IMR-90 (cell line): ENCODE measurements around the gene TRIM25. TPM values are rescaled to one million over a fixed set of nuclear protein-coding genes. Genes with fewer than 3 reads are reported as not detected.

Experiments
- ATAC-seq: fragments of 200-7000 bp; cut with Tn5 transposase; 2 replicates; pipeline ENCODE4 v1.9.1; 2020; ENCODE audit warnings: low read depth, mild to moderate bottlenecking, moderate library complexity
- BruUV-seq: library from RNA; stranded (reverse); fragments of 400-500 nt; replicated peaks from 2 replicates; lab custom pipeline; 2021; lab: Mats Ljungman, UMichigan
- CTCF ChIA-PET: fragments of 300-600 bp; formaldehyde crosslinking; extraction: SDS; loops from one replicate; lab custom pipeline; 2021; ENCODE audit warnings: antibody characterized with exemption; lab: Yijun Ruan, JAX
- POLR2A ChIA-PET: fragments of 300-600 bp; sonication (Branson Sonifier 250); formaldehyde crosslinking; loops from one replicate; lab custom pipeline; 2022; ENCODE audit warnings: antibody characterized with exemption; ENCODE audit not compliant: unreplicated experiment; lab: Charles Lee
- DNase-seq: peaks from one replicate; pipeline ENCODE4 v3.0.0; 2013
- H2AFZ ChIP-seq: replicated peaks from 2 replicates; pipeline ENCODE3; 2013; ENCODE audit warnings: low read length, mild to moderate bottlenecking; ENCODE audit not compliant: poor library complexity
- H2AK5ac ChIP-seq: 2 replicates; pipeline ENCODE4 v1.6.1; 2013; ENCODE audit warnings: low read depth, low read length, inconsistent platforms
- H2AK9ac ChIP-seq: replicated peaks from 2 replicates; pipeline ENCODE3; 2013; ENCODE audit warnings: mild to moderate bottlenecking, low read depth, low read length, moderate library complexity; ENCODE audit not compliant: poor library complexity
- H2BK120ac ChIP-seq: 2 replicates; pipeline ENCODE4 v1.6.1; 2013; ENCODE audit warnings: low read depth, low read length, inconsistent platforms
- H2BK15ac ChIP-seq: 3 replicates; pipeline ENCODE4 v1.6.1; 2013; ENCODE audit warnings: low read depth, low read length, inconsistent platforms
- H2BK20ac ChIP-seq: 2 replicates; pipeline ENCODE4 v1.6.1; 2013; ENCODE audit warnings: low read depth, mild to moderate bottlenecking, inconsistent platforms, low read length, moderate library complexity
- H2BK5ac ChIP-seq: 2 replicates; pipeline ENCODE4 v1.6.1; 2013; ENCODE audit warnings: mild to moderate bottlenecking, low read depth, low read length, inconsistent platforms; ENCODE audit not compliant: poor library complexity, severe bottlenecking
- H3K14ac ChIP-seq: replicated peaks from 2 replicates; pipeline ENCODE4 v1.6.1; 2013; ENCODE audit warnings: low read depth, low read length, inconsistent platforms
- H3K18ac ChIP-seq: 2 replicates; pipeline ENCODE4 v1.6.1; 2013; ENCODE audit warnings: low read depth, low read length, control low read depth
- H3K23ac ChIP-seq: 2 replicates; pipeline ENCODE4 v1.6.1; 2013; ENCODE audit warnings: low read depth, low read length, inconsistent platforms
- H3K27ac ChIP-seq: 2 replicates; pipeline ENCODE4 v1.5.1; 2013; ENCODE audit warnings: mild to moderate bottlenecking, control low read depth, low read length; ENCODE audit not compliant: insufficient read depth
- H3K27me3 ChIP-seq: 2 replicates; pipeline ENCODE4 v1.6.1; 2013; ENCODE audit warnings: low read length; ENCODE audit not compliant: control insufficient read depth, insufficient read depth
- H3K36me3 ChIP-seq: 2 replicates; pipeline ENCODE4 v1.6.1; 2013; ENCODE audit warnings: low read length, mixed read lengths; ENCODE audit not compliant: control insufficient read depth, insufficient read depth
- H3K4ac ChIP-seq: 2 replicates; pipeline ENCODE4 v1.6.1; 2013; ENCODE audit warnings: low read depth, low read length, inconsistent platforms
- H3K4me1 ChIP-seq: 2 replicates; pipeline ENCODE4 v1.6.1; 2013; ENCODE audit warnings: low read length, mixed read lengths; ENCODE audit not compliant: control insufficient read depth, insufficient read depth
- H3K4me2 ChIP-seq: 2 replicates; pipeline ENCODE4 v1.6.1; 2013; ENCODE audit warnings: low read depth, mild to moderate bottlenecking, control low read depth, low read length, moderate library complexity
- H3K4me3 ChIP-seq: 2 replicates; pipeline ENCODE4 v1.5.1; 2013; ENCODE audit warnings: low read depth, mild to moderate bottlenecking, control low read depth, low read length, moderate library complexity; ENCODE audit not compliant: insufficient read depth
- H3K56ac ChIP-seq: 2 replicates; pipeline ENCODE4 v1.6.1; 2013; ENCODE audit warnings: low read length, inconsistent platforms; ENCODE audit not compliant: insufficient read depth; ENCODE audit errors: extremely low read depth
- H3K79me1 ChIP-seq, 2 experiments: 2 replicates each; pipeline ENCODE4 v1.6.1; 2013; ENCODE audit warnings: low read length in 2 of 2, inconsistent platforms in 1 of 2, low read depth in 1 of 2
- H3K9ac ChIP-seq: 2 replicates; pipeline ENCODE4 v1.6.1; 2013; ENCODE audit warnings: low read depth, low read length, control low read depth
- H3K9me1 ChIP-seq: 2 replicates; pipeline ENCODE4 v1.6.1; 2013; ENCODE audit warnings: low read length, inconsistent platforms; ENCODE audit not compliant: insufficient read depth
- H3K9me3 ChIP-seq: 2 replicates; pipeline ENCODE4 v1.6.1; 2013; ENCODE audit warnings: low read length; ENCODE audit not compliant: control insufficient read depth, insufficient read depth
- H4K20me1 ChIP-seq: 2 replicates; pipeline ENCODE4 v1.6.1; 2013; ENCODE audit warnings: low read length, inconsistent platforms; ENCODE audit not compliant: insufficient read depth
- H4K5ac ChIP-seq: 2 replicates; pipeline ENCODE4 v1.6.1; 2013; ENCODE audit warnings: mild to moderate bottlenecking, low read depth, low read length, control low read depth
- H4K8ac ChIP-seq, 2 experiments: 2 replicates each; pipeline ENCODE4 v1.6.1; 2013; ENCODE audit warnings: low read depth in 2 of 2, low read length in 2 of 2, control low read depth in 1 of 2, inconsistent platforms in 1 of 2
- H4K91ac ChIP-seq: 2 replicates; pipeline ENCODE4 v1.6.1; 2013; ENCODE audit warnings: low read depth, low read length, inconsistent platforms; ENCODE audit not compliant: insufficient read depth
- BHLHE40 ChIP-seq: fragments of 150-350 bp; IDR thresholded peaks from 2 replicates; pipeline ENCODE4 v1.6.1; 2016; ENCODE audit warnings: mild to moderate bottlenecking, low read depth, low read length
- CHD1 ChIP-seq: IDR thresholded peaks from 2 replicates; pipeline ENCODE4 v1.6.1; 2012; ENCODE audit warnings: low read depth, low read length, improper control_type of control experiment
- RCOR1 ChIP-seq: IDR thresholded peaks from 2 replicates; pipeline ENCODE4 v1.6.1; 2012; ENCODE audit warnings: mild to moderate bottlenecking, low read length, improper control_type of control experiment; ENCODE audit not compliant: insufficient replicate concordance
- RFX5 ChIP-seq: IDR thresholded peaks from 2 replicates; pipeline ENCODE4 v1.8.0; 2012; ENCODE audit warnings: low read depth, mild to moderate bottlenecking, low read length, moderate library complexity
- SMC3 ChIP-seq: fragments of 150-350 bp; IDR thresholded peaks from 2 replicates; pipeline ENCODE4 v1.6.1; 2016; ENCODE audit warnings: low read depth, mild to moderate bottlenecking, antibody characterized with exemption, low read length, moderate library complexity
- WGBS, 2 experiments: methylation state at CpG; one replicate each; pipeline versions ENCODE4 v1.1.5 to v1.1.7; 2013; ENCODE audit warnings: missing lambda C conversion rate in 2 of 2; ENCODE audit not compliant: insufficient read length in 1 of 2; ENCODE audit errors: extremely low coverage in 2 of 2; 5-methylcytosine and 5-hydroxymethylcytosine counted together
- dilution Hi-C: fragments of 300-500 bp; cut with HindIII; formaldehyde crosslinking; loops from one replicate; pipeline ENCODE4 v1.14.3; 2018; ENCODE audit warnings: low sequenced_read_pairs; ENCODE audit not compliant: unreplicated experiment
- in situ Hi-C: fragments of 300-500 bp; cut with MboI; formaldehyde crosslinking; loops from 3 replicates; pipeline ENCODE4 v1.14.3; 2019; ENCODE audit warnings: low sequenced_read_pairs, inconsistent platforms, mixed read lengths
- intact Hi-C: fragments of 100-400 bp; cut with micrococcal nuclease; formaldehyde crosslinking; loops from 2 replicates; pipeline ENCODE4 v1.10.0; 2022
- polyA plus RNA-seq, 3 experiments: library from polyadenylated mRNA; depleted of rRNA; stranded (reverse); fragments of >200 nt; gene quantifications; 2 replicates each; pipeline ENCODE4 v1.2.3, GENCODE V29; 2012; ENCODE audit warnings: low replicate concordance in 1 of 3
- total RNA-seq: library from RNA; depleted of rRNA; stranded (reverse); fragments of >200 nt; gene quantifications from 2 replicates; pipeline ENCODE4 v1.2.3, GENCODE V29; 2012

Gene TRIM25
- total and polyA plus RNA-seq, 2 of the 4 experiments (the other 2 are of a cell fraction) = 25.5 to 27.5 TPM

DNA sequence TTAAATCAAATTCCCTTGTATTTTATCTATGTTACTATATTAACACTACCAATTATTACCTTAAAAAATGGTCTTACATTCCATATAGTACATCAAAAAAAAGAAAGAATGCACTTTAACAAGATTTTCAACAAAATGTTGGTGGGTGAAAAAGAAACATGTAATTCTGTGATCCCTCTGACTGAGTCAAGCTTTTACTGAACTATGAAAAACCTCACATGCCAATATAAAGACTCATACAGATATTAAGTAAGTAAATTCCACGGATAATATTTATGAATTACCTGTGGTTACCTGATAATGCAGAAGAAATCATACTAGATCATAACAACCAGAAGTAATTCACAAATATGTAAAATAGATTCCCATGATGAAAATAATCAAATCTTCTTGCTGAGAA, 34.6 kb upstream of the TRIM25 start (continued):
- TF ChIP-seq SMC3 (no peak), RCOR1 (no peak), BHLHE40 (no peak)

DNA sequence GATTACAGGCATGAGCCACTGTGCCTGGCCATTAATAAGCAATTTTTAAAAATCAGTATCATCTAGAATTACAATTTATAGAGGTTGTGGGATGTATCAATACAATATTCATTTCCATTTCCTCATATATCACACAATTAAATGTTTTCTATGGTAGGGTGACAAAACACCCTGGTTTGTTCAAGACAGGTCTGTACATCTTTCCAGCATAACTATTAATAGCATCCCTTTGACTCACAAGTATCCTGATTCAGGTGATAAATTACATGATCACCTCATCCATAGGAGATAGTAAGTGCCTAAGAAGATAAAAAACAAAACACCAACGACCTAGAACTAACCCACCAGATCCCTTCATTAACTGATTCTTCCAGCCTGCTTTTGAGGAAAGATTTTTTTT, 33.9 kb upstream of the TRIM25 start:
- no peak for DNase-seq
- no peak overlapping the region for H3K4me3 ChIP-seq
- WGBS, 2 experiments = no CpG with 5 or more reads among the region's 1 CpG

More for the DNA sequence above, 33.9 kb upstream of the TRIM25 start:
- no peak overlapping the region for H3K14ac ChIP-seq
- H2BK120ac ChIP-seq = no peak overlapping the region
- no TSS peak for BruUV-seq
- ATAC-seq = no peak
- H4K8ac ChIP-seq = no peak overlapping the region
- H3K9ac ChIP-seq = no peak overlapping the region
- dilution Hi-C loops = no loop called here
- H3K4me1 ChIP-seq = no peaks in the 10 kb centered on the region
- in situ Hi-C loops = loop anchor here (25.0 kb wide), 1 partner anchor 360 kb away; the partner anchor contains the start of gene NOG
- H4K91ac ChIP-seq = no peak overlapping the region
- no peak overlapping the region for H2BK5ac ChIP-seq
- CTCF ChIA-PET = no interaction called here
- H3K9me1 ChIP-seq = no peaks in the 10 kb centered on the region
- peaks cover 32% of the 10 kb centered on the region for H3K36me3 ChIP-seq
- no peak overlapping the region for H3K56ac ChIP-seq
- H3K4ac ChIP-seq = no peak overlapping the region
- TF ChIP-seq BHLHE40 = no peak
- no peak for TF ChIP-seq SMC3
- no peak for TF ChIP-seq RFX5
- no peak for TF ChIP-seq CHD1
- TF ChIP-seq RCOR1 = no peak
- H3K79me1 ChIP-seq = peaks cover 18 to 30% of the 10 kb centered on the region in 2 experiments
- no peak overlapping the region for H3K27ac ChIP-seq
- no peaks in the 10 kb centered on the region for H3K27me3 ChIP-seq
- no peak overlapping the region for H2BK20ac ChIP-seq
- no peak overlapping the region for H2AK5ac ChIP-seq
- no peaks in the 10 kb centered on the region; the same call in 1 of the 2 replicates for H4K20me1 ChIP-seq
- no peak overlapping the region for H3K4me2 ChIP-seq
- POLR2A ChIA-PET = no interaction called here
- no peak overlapping the region for H3K18ac ChIP-seq
- H4K5ac ChIP-seq = no peak overlapping the region
- H3K23ac ChIP-seq = no peak overlapping the region
- H2AFZ ChIP-seq = no peak overlapping the region
- no peak overlapping the region for H2BK15ac ChIP-seq
- intact Hi-C loops = no loop called here
- no peak overlapping the region for H2AK9ac ChIP-seq
- no peaks in the 10 kb centered on the region for H3K9me3 ChIP-seq
